Measurements from ENCODE around the gene OR2AK2.

OR2AK2 gene

DNA sequence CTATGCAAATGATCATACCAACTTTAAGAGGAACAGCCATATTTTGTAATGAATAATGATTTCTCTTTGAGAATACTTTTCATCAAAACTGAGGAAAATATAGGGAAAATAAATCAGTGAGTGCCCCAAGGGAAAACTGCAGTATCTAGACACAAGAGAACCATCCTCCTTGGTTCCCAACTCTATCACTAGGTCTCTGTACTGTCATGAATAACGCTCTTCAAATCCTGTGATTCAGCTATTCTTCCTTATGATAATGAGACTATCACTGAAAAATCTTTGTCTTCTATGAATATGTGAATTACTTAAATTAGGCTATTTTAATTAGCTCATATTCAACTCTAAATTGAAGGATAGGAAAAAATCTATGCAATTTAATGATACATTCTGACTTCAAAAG lies 50.8 kb downstream of the OR2AK2 start:
- H3K36me3 ChIP-seq, result no peaks in the 10 kb centered on the region
- no peak overlapping the region for H3K4me3 ChIP-seq
- no peaks in the 10 kb centered on the region for H3K4me1 ChIP-seq
- H4K20me1 ChIP-seq, result no peaks in the 10 kb centered on the region
- no peaks in the 10 kb centered on the region for H3K27me3 ChIP-seq
- H3K27ac ChIP-seq, result no peak overlapping the region
- no peak overlapping the region for H3K4me2 ChIP-seq
- H3K9ac ChIP-seq, result no peak overlapping the region
- 0 out of 2 replicates have a peak, but pooled peaks cover 4% of the 10 kb centered on the region for H3K9me3 ChIP-seq
- no peak for TF ChIP-seq Cebpa-rat (IDR thresholded peaks at IDR 0.05)

Data from BLaER1 (cell line).